H1 (cell line): Measurements from ENCODE around the gene TMEM250. TPM values are rescaled to one million over a fixed set of nuclear protein-coding genes. Genes with fewer than 3 reads are reported as not detected.
A peak's percentile ranks its signal among the peaks of the same experiment; 100 is the strongest.

Source experiments
- CTCF ChIA-PET: fragments of 300-600 bp; sonication (Branson Sonifier 250); formaldehyde crosslinking; loops from one replicate; lab custom pipeline; 2021; ENCODE audit not compliant: partially characterized antibody; lab: Charles Lee
- POLR2A ChIA-PET: fragments of 300-600 bp; sonication (Branson Sonifier 250); formaldehyde crosslinking; loops from one replicate; lab custom pipeline; 2021; ENCODE audit warnings: inconsistent platforms; ENCODE audit not compliant: partially characterized antibody; lab: Charles Lee
- DNase-seq, 2 experiments: peaks; one replicate each; pipeline versions ENCODE4 v3.0.0 to v3.0.0-alpha.2; 2010 to 2022; ENCODE audit warnings: low spot score in 2 of 2, low read depth in 1 of 2, mixed read lengths in 1 of 2
- FAIRE-seq: peaks from 2 replicates; lab custom pipeline; 2011; peaks lifted over from hg19 to GRCh38; lab: Jason Lieb, UNC
- H2AFZ ChIP-seq: 2 replicates; pipeline ENCODE4 v1.8.1; 2012; ENCODE audit warnings: low read length, inconsistent platforms
- H2AK5ac ChIP-seq: 2 replicates; pipeline ENCODE4 v1.6.1; 2013; ENCODE audit warnings: low read depth, low read length
- H2BK120ac ChIP-seq: replicated peaks from 2 replicates; pipeline ENCODE3; 2013; ENCODE audit warnings: low read depth, low read length, inconsistent platforms
- H2BK12ac ChIP-seq: 2 replicates; pipeline ENCODE4 v1.6.1; 2013; ENCODE audit warnings: low read depth, low read length
- H2BK15ac ChIP-seq: 2 replicates; pipeline ENCODE4 v1.6.1; 2013; ENCODE audit warnings: low read length
- H2BK20ac ChIP-seq: 2 replicates; pipeline ENCODE4 v1.6.1; 2013; ENCODE audit warnings: low read length
- H2BK5ac ChIP-seq: 2 replicates; pipeline ENCODE4 v1.6.1; 2013; ENCODE audit warnings: low read depth, low read length
- H3K14ac ChIP-seq: 2 replicates; pipeline ENCODE4 v1.6.1; 2013; ENCODE audit warnings: inconsistent platforms; ENCODE audit not compliant: insufficient read length
- H3K18ac ChIP-seq: 2 replicates; pipeline ENCODE4 v1.6.1; 2013; ENCODE audit warnings: low read length; ENCODE audit errors: extremely low read depth
- H3K23ac ChIP-seq: 2 replicates; pipeline ENCODE4 v1.6.1; 2013; ENCODE audit warnings: inconsistent platforms; ENCODE audit not compliant: insufficient read length
- H3K23me2 ChIP-seq: 2 replicates; pipeline ENCODE4 v1.6.1; 2013; ENCODE audit warnings: low read depth, low read length
- H3K27ac ChIP-seq: 2 replicates; pipeline ENCODE4 v1.6.1; 2011; ENCODE audit warnings: low read depth, low read length, inconsistent platforms
- H3K27me3 ChIP-seq, 4 experiments: replicated peaks in 1 of 4; 1 replicate in 1 of 4; 2 replicates in 3 of 4; pipeline versions ENCODE4 v1.6.1 to v1.8.1; 2011 to 2013; ENCODE audit warnings: low read length in 3 of 4, mild to moderate bottlenecking in 3 of 4, inconsistent platforms in 2 of 4, mixed read lengths in 2 of 4, moderate library complexity in 1 of 4; ENCODE audit not compliant: control insufficient read depth in 3 of 4, insufficient read depth in 3 of 4; ENCODE audit errors: extremely low read depth in 1 of 4
- H3K36me3 ChIP-seq, 4 experiments: 2 replicates each; pipeline versions ENCODE4 v1.6.1 to v1.8.1; 2011 to 2013; ENCODE audit warnings: mild to moderate bottlenecking in 4 of 4, low read length in 3 of 4, moderate library complexity in 2 of 4, control low read depth in 1 of 4, inconsistent platforms in 1 of 4; ENCODE audit not compliant: insufficient read depth in 4 of 4, control insufficient read depth in 2 of 4
- H3K4ac ChIP-seq: replicated peaks from 2 replicates; pipeline ENCODE3; 2013; ENCODE audit warnings: low read length, low read depth, mixed read lengths, inconsistent platforms; ENCODE audit not compliant: insufficient read length
- H3K4me1 ChIP-seq, 4 experiments: replicated peaks in 1 of 4; 1 replicate in 1 of 4; 2 replicates in 3 of 4; pipeline versions ENCODE4 v1.6.1 to v1.8.1; 2011 to 2013; ENCODE audit warnings: low read length in 3 of 4, inconsistent platforms in 2 of 4, mixed read lengths in 1 of 4; ENCODE audit not compliant: insufficient read depth in 4 of 4, control insufficient read depth in 3 of 4
- H3K4me2 ChIP-seq, 2 experiments: 2 replicates each; pipeline versions ENCODE4 v1.6.1 to v1.8.1; 2011 to 2013; ENCODE audit warnings: low read depth in 2 of 2, low read length in 2 of 2, control low read depth in 1 of 2, inconsistent platforms in 1 of 2, mild to moderate bottlenecking in 1 of 2; ENCODE audit not compliant: insufficient read depth in 1 of 2
- H3K4me3 ChIP-seq, 4 experiments: fragments of 200-600, 300-600 bp in 1 of 4; sonication (generic), shearing (Covaris generic), sonication (Bioruptor Twin) in 1 of 4; 2 replicates each; pipeline versions ENCODE4 v1.5.1 to v1.8.1; 2011 to 2016; ENCODE audit warnings: low read length in 4 of 4, low read depth in 3 of 4, control low read depth in 2 of 4, inconsistent platforms in 2 of 4, mild to moderate bottlenecking in 2 of 4, mixed read lengths in 1 of 4, moderate library complexity in 1 of 4; ENCODE audit not compliant: insufficient read depth in 2 of 4; ENCODE audit errors: extremely low read depth in 1 of 4
- H3K56ac ChIP-seq: replicated peaks from 2 replicates; pipeline ENCODE3; 2013; ENCODE audit warnings: low read depth, mild to moderate bottlenecking, mixed read lengths, low read length, inconsistent platforms; ENCODE audit not compliant: insufficient read length
- H3K79me1 ChIP-seq: 2 replicates; pipeline ENCODE4 v1.6.1; 2013; ENCODE audit warnings: low read depth, low read length, control low read depth
- H3K79me2 ChIP-seq, 2 experiments: 2 replicates each; pipeline versions ENCODE4 v1.6.1 to v1.8.1; 2012 to 2013; ENCODE audit warnings: low read length in 2 of 2, mild to moderate bottlenecking in 2 of 2, inconsistent platforms in 1 of 2; ENCODE audit not compliant: insufficient read depth in 2 of 2, control insufficient read depth in 1 of 2
- H3K9ac ChIP-seq, 4 experiments: replicated peaks in 1 of 4; 1 replicate in 1 of 4; 2 replicates in 3 of 4; pipeline versions ENCODE4 v1.6.1 to v1.8.1; 2011 to 2013; ENCODE audit warnings: low read depth in 3 of 4, low read length in 3 of 4, control low read depth in 2 of 4, mild to moderate bottlenecking in 2 of 4, moderate library complexity in 2 of 4, inconsistent platforms in 1 of 4; ENCODE audit errors: extremely low read depth in 1 of 4
- H3K9me3 ChIP-seq, 2 experiments: 2 replicates each; pipeline versions ENCODE4 v1.6.1 to v1.8.1; 2012 to 2013; ENCODE audit warnings: mild to moderate bottlenecking in 2 of 2, moderate library complexity in 2 of 2, control low read depth in 1 of 2, inconsistent platforms in 1 of 2, low read depth in 1 of 2, low read length in 1 of 2, mixed read lengths in 1 of 2; ENCODE audit not compliant: insufficient read depth in 2 of 2
- H4K20me1 ChIP-seq, 2 experiments: replicated peaks in 1 of 2; 2 replicates each; pipeline versions ENCODE3 to v1.8.1; 2011 to 2013; ENCODE audit warnings: inconsistent platforms in 2 of 2, low read length in 2 of 2, mild to moderate bottlenecking in 1 of 2; ENCODE audit not compliant: insufficient read depth in 2 of 2, control insufficient read depth in 1 of 2
- H4K5ac ChIP-seq: 2 replicates; pipeline ENCODE4 v1.6.1; 2013; ENCODE audit warnings: low read length, low read depth, mixed read lengths, inconsistent platforms; ENCODE audit not compliant: insufficient read length
- H4K8ac ChIP-seq: 2 replicates; pipeline ENCODE4 v1.8.0; 2013; ENCODE audit warnings: mild to moderate bottlenecking, moderate library complexity, low read length, inconsistent platforms; ENCODE audit not compliant: insufficient read depth; ENCODE audit errors: extremely low read depth
- H4K91ac ChIP-seq: replicated peaks from 2 replicates; pipeline ENCODE3; 2013; ENCODE audit warnings: low read length, mixed read lengths, inconsistent platforms; ENCODE audit not compliant: insufficient read length
- GABPA ChIP-seq: IDR thresholded peaks from 2 replicates; pipeline ENCODE4 v1.6.1; 2011; ENCODE audit warnings: mild to moderate bottlenecking, low read length, moderate library complexity, borderline replicate concordance; ENCODE audit not compliant: insufficient read depth
- KDM4A ChIP-seq: IDR thresholded peaks from one replicate; pipeline ENCODE4 v1.7.1; 2012; ENCODE audit warnings: low read depth, mild to moderate bottlenecking, moderate library complexity, low read length, inconsistent platforms; ENCODE audit not compliant: severe bottlenecking
- KDM5A ChIP-seq: fragments of 200-600 bp; IDR thresholded peaks from 2 replicates; pipeline ENCODE4 v1.7.1; 2012; ENCODE audit warnings: mild to moderate bottlenecking, low read length, inconsistent platforms, mixed read lengths
- RNF2 ChIP-seq: fragments of 200-900, 300-1000 bp; sonication (generic); IDR thresholded peaks from 2 replicates; pipeline ENCODE4 v1.7.1; 2016; ENCODE audit warnings: borderline replicate concordance, low read depth, mild to moderate bottlenecking, antibody characterized with exemption, low read length; ENCODE audit not compliant: poor library complexity, severe bottlenecking; ENCODE audit errors: missing control alignments
- SAP30 ChIP-seq: fragments of 300-600 bp; sonication (generic); IDR thresholded peaks from 2 replicates; pipeline ENCODE4 v1.7.1; 2012; ENCODE audit warnings: low read length, moderate library complexity, mild to moderate bottlenecking, inconsistent platforms; ENCODE audit not compliant: insufficient read depth, insufficient replicate concordance
- SIRT6 ChIP-seq: IDR thresholded peaks from one replicate; pipeline ENCODE4 v1.7.1; 2012; ENCODE audit warnings: low read length, inconsistent platforms
- ZNF274 ChIP-seq: IDR thresholded peaks from 2 replicates; pipeline ENCODE4 v1.7.0; 2012; ENCODE audit warnings: low read length, borderline replicate concordance; ENCODE audit errors: extremely low read depth
- WGBS, 2 experiments: shearing (Covaris generic) in 1 of 2; methylation state at CpG; one replicate each; pipeline versions ENCODE4 v1.1.6 to v1.1.7; 2013 to 2015; ENCODE audit warnings: low lambda C conversion rate in 2 of 2, mixed read lengths in 2 of 2, inconsistent platforms in 1 of 2, low coverage in 1 of 2, missing lambda C conversion rate in 1 of 2; ENCODE audit not compliant: insufficient replicate concordance in 2 of 2, insufficient coverage in 1 of 2, insufficient read length in 1 of 2; ENCODE audit errors: extremely low coverage in 1 of 2, missing lambda C conversion rate in 1 of 2; 5-methylcytosine and 5-hydroxymethylcytosine counted together
- polyA plus RNA-seq, 7 experiments: library from polyadenylated mRNA; depleted of rRNA in 3 of 7; stranded (reverse) in 5 of 7; unstranded in 2 of 7; fragments of >200 nt in 5 of 7; fragments of 200-250 nt in 2 of 7; gene quantifications; 1 replicate in 5 of 7; 2 replicates in 1 of 7; 4 replicates in 1 of 7; pipeline versions ENCODE4 v1.2.1 to v1.2.3, GENCODE V29; 2011 to 2013; ENCODE audit warnings: missing spikeins in 2 of 7, mixed read lengths in 2 of 7
- total RNA-seq: library from RNA; stranded (reverse); fragmentation: NEBNext Ultra II Directional; extraction: Animal tissue kit (Norgen Biotek cat#: 25700); gene quantifications from 2 replicates; pipeline ENCODE4 v1.2.1, GENCODE V29; 2021
- TF ChIP-seq, protein P1 (sequence below): IDR thresholded peaks from 2 replicates; pipeline ENCODE4 v1.6.1; 2012; ENCODE audit warnings: inconsistent platforms

TMEM250 gene
- total and polyA plus RNA-seq, 2 of the 8 experiments (the other 6 are each of a cell fraction or from before 2014, with no cell fraction given), result 22.3 to 34.9 TPM

DNA sequence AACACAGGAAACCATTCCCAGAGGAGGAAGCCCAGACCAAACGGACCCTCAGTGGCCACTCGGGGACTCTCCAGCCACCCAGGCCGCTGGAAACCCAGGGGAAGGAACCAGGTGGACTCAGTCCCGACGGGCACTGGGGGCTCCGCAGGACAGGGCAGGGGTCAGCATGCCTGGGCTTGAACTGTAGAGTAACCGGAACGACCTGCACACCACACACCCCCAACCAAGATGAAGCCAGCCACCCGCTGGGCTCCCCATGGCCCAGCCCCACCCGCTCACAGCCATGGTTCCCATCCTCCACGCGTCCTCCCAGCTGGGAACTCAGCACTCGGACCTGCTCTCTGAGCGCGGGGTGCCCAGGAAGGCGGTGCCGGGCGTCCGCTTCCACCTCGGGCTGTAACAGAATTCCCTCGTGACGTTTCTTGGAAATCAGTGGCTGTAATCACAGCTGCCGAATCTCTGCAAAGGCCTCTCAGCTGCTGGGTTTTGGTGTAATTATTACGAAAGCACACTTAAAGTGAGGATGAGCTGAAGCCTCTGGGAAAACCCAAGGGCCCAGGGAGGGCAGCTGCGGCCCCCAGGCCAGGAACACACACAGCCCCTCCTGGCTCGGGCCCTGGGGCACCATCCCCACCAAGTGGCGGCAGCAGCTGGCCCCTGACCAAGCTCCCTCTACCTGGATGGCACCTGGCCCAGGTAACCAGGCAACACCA is 37.4 kb downstream of the TMEM250 start:
- H3K4me2 ChIP-seq, result no peak overlapping the region
- peak overlapping the region; percentile 5 for H4K5ac ChIP-seq
- no peak overlapping the region for H2BK120ac ChIP-seq
- no peak overlapping the region for H3K4ac ChIP-seq
- 91% methylated on average over 25 of the region's 27 CpGs; no CpG with 5 or more reads in 1 of the 2 experiments for WGBS, 2 experiments
- H3K9me3 ChIP-seq, result no peaks in the 10 kb centered on the region
- no peaks in the 10 kb centered on the region; the same call in 1 of the 2 replicates for H3K79me1 ChIP-seq
- H2BK15ac ChIP-seq, result no peak overlapping the region
- ChIA-PET POLR2A (interaction anchor here (0.7 to 2.3 kb wide), 2 partner anchors 8 to 37 kb away, joined by 3 to 6 read pairs; no protein-coding TSS in a partner anchor), CTCF (interaction anchor here (1.0 to 2.4 kb wide), 8 partner anchors 10 to 113 kb away, joined by 3 to 12 read pairs (median 3); no protein-coding TSS in a partner anchor)
- H3K4me1 ChIP-seq, result peaks cover 0 to under 1% (median under 1%) of the 10 kb centered on the region in 4 experiments; a peak in 1 of 7 replicates
- no peak overlapping the region for H3K9ac ChIP-seq
- no peak overlapping the region for H3K4me3 ChIP-seq
- FAIRE-seq (no peak), DNase-seq (no peak)
- no peak overlapping the region for H3K56ac ChIP-seq
- no peak overlapping the region for H3K23ac ChIP-seq
- no peak overlapping the region for H2AK5ac ChIP-seq
- peak overlapping the region; percentile 60; the same call in 1 of the 2 replicates for H2BK5ac ChIP-seq
- H3K27ac ChIP-seq, result no peak overlapping the region
- no peak overlapping the region for H4K91ac ChIP-seq
- peaks cover 0 to under 1% of the 10 kb centered on the region in 2 experiments for H4K20me1 ChIP-seq
- no peaks in the 10 kb centered on the region for H3K23me2 ChIP-seq
- no peaks in the 10 kb centered on the region; a peak in 1 of 4 replicates for H3K79me2 ChIP-seq
- no peak overlapping the region for H3K18ac ChIP-seq
- H3K36me3 ChIP-seq, result no peaks in the 10 kb centered on the region
- H2BK20ac ChIP-seq, result no peak overlapping the region
- no peak overlapping the region for H3K14ac ChIP-seq
- H2BK12ac ChIP-seq, result no peak overlapping the region
- H2AFZ ChIP-seq, result no peak overlapping the region
- H4K8ac ChIP-seq, result peak overlapping the region; percentile 68; the same call in 1 of the 2 replicates
- no peaks in the 10 kb centered on the region for H3K27me3 ChIP-seq
- TF ChIP-seq ZNF274, result no peak
- no peak for TF ChIP-seq KDM4A
- TF ChIP-seq RNF2, result no peak
- TF ChIP-seq SAP30, result no peak
- no peak for TF ChIP-seq KDM5A
- TF ChIP-seq GABPA, result no peak
- TF ChIP-seq SIRT6, result no peak
- TF ChIP-seq, protein P1, sequence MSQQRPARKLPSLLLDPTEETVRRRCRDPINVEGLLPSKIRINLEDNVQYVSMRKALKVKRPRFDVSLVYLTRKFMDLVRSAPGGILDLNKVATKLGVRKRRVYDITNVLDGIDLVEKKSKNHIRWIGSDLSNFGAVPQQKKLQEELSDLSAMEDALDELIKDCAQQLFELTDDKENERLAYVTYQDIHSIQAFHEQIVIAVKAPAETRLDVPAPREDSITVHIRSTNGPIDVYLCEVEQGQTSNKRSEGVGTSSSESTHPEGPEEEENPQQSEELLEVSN, result no peak
